A549 (cell line): ENCODE data around the gene PCDHGB2.
"Not testable (repeated sequence)": the region's sequence is repeated elsewhere in the genome, so short reads cannot be mapped to it uniquely, and the experiment has no call there.

ENCODE experiments used
- BCL3 ChIP-seq: fragments of >200 bp; sonication (Bioruptor Twin); formaldehyde crosslinking; IDR thresholded peaks from 3 replicates; pipeline ENCODE4 v1.6.1; 2016
- BHLHE40 ChIP-seq: IDR thresholded peaks from 2 replicates; pipeline ENCODE4 v1.6.1; 2012; ENCODE audit warnings: low read depth, low read length, inconsistent platforms
- CTCF ChIP-seq: fragments of >200 bp; sonication (Bioruptor Twin); formaldehyde crosslinking; IDR thresholded peaks from 3 replicates; pipeline ENCODE4 v1.5.1; 2016
- EP300 ChIP-seq, 2 experiments: fragments of >200 bp; sonication (Bioruptor Twin); formaldehyde crosslinking; IDR thresholded peaks; 2 replicates in 1 of 2; 3 replicates in 1 of 2; pipeline ENCODE4 v1.6.1; 2016 to 2017
- KDM1A ChIP-seq: fragments of 200-600 bp; sonication (generic); IDR thresholded peaks from 2 replicates; pipeline ENCODE4 v1.6.1; 2016; ENCODE audit warnings: low read depth, mild to moderate bottlenecking
- KDM5A ChIP-seq: fragments of 200-600 bp; sonication (generic); IDR thresholded peaks from 2 replicates; pipeline ENCODE4 v1.6.1; 2016; ENCODE audit warnings: antibody characterized with exemption, mild to moderate bottlenecking
- MAFK ChIP-seq: fragments of 450-650 bp; IDR thresholded peaks from 2 replicates; pipeline ENCODE4 v1.6.1; 2014; ENCODE audit not compliant: partially characterized antibody
- NFE2L2 ChIP-seq: fragments of 150-350 bp; conservative IDR thresholded peaks from 2 replicates; pipeline ENCODE4 v1.6.1; 2014; ENCODE audit warnings: low read length
- NR3C1 ChIP-seq: fragments of >200 bp; sonication (Bioruptor Twin); formaldehyde crosslinking; IDR thresholded peaks from 3 replicates; pipeline ENCODE4 v1.6.1; 2017
- POLR2A ChIP-seq: IDR thresholded peaks from 2 replicates; pipeline ENCODE4 v1.6.1; 2012; ENCODE audit warnings: mild to moderate bottlenecking, low read length
- REST ChIP-seq: fragments of 200-600 bp; sonication (generic); IDR thresholded peaks from 2 replicates; pipeline ENCODE4 v1.6.1; 2016; ENCODE audit warnings: antibody characterized with exemption, mild to moderate bottlenecking, moderate library complexity
- RFX5 ChIP-seq: fragments of 450-650 bp; IDR thresholded peaks from 2 replicates; pipeline ENCODE4 v1.7.1; 2014; ENCODE audit warnings: antibody characterized with exemption, mild to moderate bottlenecking, moderate library complexity
- TF ChIP-seq, protein P1 (sequence below): IDR thresholded peaks from 2 replicates; pipeline ENCODE4 v1.6.1; 2012

DNA sequence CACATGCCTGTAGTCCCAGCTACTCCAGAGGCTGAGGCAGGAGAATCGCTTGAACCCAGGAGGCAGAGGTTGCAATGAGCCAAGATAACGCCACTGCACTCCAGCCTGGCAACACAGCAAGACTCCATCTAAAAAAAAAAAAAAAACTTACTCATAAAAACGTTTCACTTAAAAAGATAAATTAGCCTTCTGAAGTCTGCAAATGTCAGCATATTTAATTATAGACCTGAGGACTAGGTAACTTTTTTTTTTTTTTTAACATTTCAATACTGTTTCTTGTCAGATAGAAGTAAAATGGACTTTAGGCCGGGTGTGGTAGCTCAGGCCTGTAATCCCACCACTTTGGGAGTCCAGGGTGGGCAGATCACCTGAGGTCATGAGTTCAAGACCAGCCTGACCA lies 42.8 kb upstream of the PCDHGB2 start:
- not testable (repeated sequence) for TF ChIP-seq POLR2A; CTCF; BCL3; EP300 (IDR thresholded peaks at IDR 0.05); REST; NFE2L2; RFX5; KDM1A; BHLHE40; NR3C1; KDM5A
- TF ChIP-seq, protein P1, sequence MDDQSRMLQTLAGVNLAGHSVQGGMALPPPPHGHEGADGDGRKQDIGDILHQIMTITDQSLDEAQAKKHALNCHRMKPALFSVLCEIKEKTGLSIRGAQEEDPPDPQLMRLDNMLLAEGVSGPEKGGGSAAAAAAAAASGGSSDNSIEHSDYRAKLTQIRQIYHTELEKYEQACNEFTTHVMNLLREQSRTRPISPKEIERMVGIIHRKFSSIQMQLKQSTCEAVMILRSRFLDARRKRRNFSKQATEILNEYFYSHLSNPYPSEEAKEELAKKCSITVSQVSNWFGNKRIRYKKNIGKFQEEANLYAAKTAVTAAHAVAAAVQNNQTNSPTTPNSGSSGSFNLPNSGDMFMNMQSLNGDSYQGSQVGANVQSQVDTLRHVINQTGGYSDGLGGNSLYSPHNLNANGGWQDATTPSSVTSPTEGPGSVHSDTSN = not testable (repeated sequence)
- TF ChIP-seq MAFK = peak; percentile 51
